GM19452 (cell line): Measurements from ENCODE around the gene GRAP2.
"Not testable (repeated sequence)": the region's sequence is repeated elsewhere in the genome, so short reads cannot be mapped to it uniquely, and the experiment has no call there.

Source experiments
- ATAC-seq: cut with Tn5 transposase; IDR thresholded peaks from one replicate; pipeline ENCODE4 v1.9.1; 2021; ENCODE audit not compliant: unreplicated experiment

The GRAP2 gene

DNA sequence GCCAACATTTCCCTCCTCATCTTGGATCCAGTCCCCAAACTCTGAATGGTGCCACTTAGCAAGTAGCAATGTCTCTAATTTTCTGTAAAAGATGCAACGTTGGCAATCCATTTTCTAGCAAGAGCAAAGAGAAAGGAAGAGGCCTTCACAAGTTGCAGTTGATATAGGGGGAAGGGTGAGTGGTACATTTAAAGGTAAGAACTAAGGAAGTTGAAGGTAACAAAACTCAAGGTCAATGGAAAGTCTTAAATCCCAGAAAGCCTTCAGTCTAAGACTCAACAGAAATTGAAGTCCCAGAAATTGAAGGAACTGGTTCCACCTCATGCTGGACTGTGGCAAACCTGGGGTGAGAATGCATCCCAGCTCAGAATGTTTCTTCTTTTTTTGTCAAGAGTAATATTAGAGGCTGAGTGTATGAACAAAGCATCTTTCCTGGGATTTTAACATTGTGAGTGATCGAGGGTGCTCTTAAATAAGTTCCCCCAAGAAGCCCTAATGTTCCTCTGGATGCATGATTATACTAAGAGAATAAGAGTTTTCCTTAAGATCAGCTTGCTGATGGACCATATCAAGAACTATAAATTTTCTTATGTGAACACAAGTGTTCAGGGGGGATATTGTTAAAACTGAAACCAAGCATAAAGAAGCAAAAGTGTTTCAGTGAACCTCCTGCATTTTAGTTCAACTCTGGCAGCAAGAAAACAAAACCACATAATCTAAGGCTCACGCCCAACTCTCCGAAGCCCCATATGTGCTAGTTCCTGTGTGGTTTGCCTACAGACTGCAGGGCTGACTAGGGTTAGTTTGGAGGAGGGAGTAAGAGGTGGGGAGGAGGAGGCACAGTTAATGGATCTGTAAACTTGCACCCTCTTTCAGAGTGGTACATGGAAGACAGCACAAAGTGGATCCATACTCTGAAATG lies at the start of gene GRAP2:
Gene GRAP2 (plus strand): TSS at position 779 of the 922 bp plus-strand sequence. CDS start 46,023 bp downstream, outside the sequence.
- ATAC-seq, result peak; percentile 62

DNA sequence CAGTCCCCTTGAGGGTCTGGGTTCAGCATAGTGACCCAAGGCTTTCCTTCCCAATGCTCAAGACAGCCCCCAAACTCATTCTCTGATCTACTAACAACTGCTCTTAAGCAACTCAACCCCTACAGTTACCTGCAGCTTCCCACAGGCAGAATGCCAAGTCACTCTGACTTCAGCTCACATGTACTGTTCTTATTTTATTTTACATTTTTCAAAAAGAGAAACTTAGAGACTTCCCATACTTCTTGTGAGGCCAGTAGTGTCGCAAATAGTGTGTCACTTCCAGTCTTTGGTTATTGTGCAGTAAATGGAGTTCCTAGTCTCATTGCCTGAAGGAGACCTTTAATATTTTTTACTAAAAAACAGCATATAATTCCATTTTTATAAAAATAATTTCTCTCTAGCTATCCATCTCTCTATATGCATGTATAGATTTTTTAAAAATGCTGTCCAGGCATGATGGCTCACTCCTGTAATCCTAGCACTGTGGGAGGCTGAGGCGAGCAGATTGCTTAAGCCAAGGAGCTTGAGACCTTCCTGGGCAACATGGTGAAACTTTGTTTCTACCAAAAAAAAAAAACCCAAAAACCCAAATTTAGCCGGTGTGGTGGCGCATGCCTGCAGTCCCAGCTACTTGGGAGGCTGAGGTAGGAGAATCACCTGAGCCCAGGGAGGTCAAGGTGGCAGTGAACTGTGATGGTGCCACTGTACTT lies 49.1 kb upstream of the GRAP2 start:
- no peak for ATAC-seq

DNA sequence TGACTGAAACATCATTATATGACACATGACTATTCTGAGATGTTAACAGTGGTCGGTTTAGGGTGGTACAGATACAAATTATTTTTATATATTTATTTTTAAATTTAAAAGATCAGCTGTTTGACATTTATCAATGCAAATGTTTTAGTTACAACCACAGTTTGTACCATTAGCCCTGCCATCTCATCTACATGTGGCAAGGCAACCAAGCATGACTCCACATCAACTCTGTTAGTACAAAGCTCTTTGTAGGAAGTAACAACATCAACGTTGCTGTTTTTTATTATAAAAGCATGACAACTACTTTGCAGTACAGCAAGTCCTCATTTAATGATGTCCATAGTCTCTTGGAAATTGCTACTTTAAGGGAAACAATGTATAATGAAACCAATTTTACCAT lies 48.1 kb upstream of the GRAP2 start:
- ATAC-seq, result no peak

DNA sequence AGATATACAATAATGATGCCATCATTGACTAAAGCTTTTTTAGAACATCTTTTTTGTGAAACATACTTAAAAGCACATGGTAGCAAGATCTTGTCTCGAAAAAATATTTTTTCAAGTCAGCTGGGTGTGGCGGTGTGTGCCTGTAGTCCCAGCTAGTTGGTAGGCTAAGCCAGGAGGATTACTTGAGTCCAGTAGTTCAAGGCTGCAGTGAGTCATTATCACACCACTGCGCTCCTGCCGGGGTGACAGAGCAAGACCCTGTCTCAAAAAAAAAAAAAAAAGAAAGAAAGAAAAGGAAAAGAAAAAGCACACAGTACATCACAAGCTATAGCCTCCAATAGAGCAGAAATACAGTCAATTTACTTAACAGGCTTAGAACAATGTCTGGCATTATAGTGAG lies 44.3 kb upstream of the GRAP2 start:
- no peak for ATAC-seq

DNA sequence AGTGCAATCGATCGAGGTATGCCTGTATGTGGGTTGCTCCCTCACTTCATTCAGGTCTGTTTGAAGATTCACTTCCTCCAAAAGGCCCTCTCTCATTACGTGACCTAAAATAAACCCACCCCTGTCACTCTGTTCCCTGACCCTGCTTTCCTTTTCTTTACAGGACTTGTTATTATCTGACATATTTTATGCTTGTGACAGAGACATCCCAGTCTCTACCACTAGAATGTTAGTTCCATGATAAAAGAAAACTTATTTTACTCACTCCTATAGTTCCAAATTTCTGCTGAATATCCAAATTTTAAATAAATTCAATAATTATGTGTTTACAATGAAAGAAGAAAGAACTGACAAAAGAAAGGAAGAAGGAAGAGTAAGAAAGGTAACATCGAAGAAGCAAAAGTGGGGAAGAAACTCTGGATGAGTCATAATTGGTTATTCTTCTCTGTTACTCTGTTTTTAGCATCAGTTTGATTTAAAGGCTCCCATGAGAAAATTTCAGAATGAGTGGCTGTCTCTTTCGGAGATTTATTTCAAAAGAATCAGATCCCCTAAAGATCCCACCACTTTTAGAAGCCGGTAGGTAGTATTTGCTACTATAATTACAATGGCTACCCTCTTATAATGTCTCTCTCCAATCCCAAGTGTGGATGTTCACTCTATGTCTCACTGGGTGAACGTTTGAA lies 40.8 kb upstream of the GRAP2 start:
- ATAC-seq, result no peak

DNA sequence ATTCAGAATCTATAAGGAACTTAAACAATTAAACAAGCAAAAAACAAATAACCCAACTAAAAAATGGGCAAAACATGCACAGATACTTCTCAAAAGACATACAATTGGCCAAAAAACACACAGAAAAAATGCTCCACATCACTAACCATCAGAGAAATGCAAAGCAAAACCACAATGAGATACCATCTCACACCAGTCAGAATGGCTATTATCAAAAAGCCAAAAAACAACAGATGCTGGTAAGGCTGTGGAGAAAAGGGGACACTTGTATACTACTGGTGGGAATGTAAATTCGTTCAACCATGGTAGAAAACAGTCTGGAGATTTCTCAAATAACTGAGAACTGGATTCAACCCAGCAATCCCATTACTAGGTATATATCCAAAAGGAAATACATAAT lies 32.1 kb upstream of the GRAP2 start:
- ATAC-seq, result no peak

DNA sequence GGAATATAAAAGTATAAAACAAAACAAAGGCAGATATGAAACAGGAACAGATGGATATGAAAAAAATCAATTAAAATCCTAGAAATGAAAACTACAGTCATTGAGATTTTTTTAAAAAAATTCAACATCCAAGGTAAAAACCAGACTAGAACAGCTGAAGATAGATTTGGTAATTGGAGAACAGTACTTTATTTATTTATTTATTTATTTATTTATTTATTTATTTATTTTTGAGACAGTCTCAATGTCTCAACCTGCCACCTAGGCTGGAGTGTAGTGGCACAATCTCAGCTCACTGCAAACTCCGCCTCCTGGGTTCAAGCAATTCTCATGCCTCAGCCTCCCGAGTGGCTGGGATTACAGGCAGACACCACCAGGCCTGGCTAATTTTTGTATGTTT lies 31.1 kb upstream of the GRAP2 start:
- ATAC-seq, result not testable (repeated sequence)

DNA sequence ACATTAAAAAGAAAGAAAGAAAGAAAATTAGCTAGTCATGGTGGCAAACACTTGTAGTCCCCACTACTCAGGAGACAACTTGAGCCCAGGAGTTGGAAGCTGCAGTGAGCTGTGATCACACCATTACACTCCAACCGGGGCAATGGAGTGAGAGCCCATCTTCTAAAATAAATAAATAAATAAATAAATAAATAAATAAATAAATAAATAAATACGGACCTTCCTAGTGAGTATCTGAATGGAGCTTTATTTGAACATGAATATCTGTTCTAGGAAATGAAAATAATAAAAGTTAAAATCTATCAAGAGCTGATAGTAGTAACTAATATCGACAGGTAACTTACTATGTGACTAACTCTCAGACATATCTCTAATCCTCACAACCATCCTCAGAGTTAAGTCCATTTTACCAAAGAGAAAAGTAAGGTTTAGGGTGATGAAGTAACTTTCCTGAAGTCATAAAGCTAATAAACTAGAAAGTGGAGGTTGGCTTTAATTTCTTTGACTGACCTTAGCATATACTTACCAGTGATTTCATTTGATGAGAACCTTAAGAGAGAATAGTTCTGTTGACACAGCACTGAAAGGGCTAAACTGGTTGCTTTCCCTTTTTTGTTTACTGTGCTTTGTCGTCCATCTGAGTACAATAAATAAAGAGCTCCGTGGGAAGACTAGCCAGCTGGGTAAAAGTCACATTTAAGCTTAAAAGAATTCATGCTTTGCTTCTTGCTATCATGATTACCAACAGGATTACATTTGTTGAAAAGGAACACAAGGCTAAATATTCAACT lies 29.7 kb upstream of the GRAP2 start:
- no peak for ATAC-seq

DNA sequence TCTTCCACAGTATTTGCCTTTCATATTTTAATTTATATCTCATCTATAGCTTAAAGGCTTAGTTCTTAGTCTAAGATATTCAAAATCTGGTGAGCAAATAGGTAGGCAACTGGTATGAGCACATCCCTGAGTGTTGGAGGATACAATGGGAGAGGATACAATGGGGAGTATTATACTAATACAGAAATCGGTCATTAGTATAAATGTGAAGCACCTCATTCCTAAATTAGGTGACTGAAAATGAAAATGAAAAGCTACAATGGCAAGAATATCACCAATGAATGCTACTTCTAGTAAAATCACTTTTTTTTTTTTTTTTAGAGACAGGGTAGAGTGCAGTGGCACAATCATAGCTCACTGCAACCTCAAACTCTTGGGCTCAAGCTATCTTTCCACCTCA lies 28.3 kb upstream of the GRAP2 start:
- ATAC-seq, result no peak

DNA sequence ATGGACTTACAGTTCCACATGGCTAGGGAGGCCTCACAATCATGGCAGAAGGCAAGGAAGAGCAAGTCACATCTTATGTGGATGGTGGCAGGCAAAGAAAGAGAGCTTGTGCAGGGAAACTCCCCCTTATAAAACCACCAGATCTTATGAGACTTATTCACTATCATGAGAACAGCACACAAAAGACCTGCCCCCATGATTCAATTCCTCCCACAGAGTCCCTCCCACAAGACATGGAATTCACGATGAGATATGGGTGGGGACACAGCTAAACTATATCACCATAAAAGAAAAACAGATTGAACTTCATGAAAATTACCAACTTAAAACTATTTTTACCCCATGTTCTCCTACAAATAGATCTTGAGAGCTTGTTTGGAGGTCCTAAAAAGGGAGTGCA lies 26.9 kb upstream of the GRAP2 start:
- no peak for ATAC-seq

DNA sequence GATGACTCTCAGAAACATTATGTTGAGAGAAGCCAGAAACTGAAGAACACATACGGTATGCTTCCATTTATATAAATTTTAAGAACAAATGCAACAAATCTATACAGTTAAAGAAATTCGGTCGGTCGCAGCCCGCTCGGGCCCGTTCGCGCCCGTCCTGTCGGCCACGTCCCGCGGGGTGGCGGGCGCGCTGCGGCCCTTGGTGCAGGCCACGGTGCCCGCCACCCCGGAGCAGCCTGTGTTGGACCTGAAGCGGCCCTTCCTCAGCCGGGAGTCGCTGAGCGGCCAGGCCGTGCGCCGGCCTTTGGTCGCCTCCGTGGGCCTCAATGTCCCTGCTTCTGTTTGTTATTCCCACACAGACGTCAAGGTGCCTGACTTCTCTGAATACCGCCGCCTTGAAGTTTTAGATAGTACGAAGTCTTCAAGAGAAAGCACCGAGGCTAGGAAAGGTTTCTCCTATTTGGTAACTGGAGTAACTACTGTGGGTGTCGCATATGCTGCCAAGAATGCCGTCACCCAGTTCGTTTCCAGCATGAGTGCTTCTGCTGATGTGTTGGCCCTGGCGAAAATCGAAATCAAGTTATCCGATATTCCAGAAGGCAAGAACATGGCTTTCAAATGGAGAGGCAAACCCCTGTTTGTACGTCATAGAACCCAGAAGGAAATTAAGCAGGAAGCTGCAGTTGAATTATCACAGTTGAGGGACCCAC lies 25.6 kb upstream of the GRAP2 start:
- not testable (repeated sequence) for ATAC-seq

DNA sequence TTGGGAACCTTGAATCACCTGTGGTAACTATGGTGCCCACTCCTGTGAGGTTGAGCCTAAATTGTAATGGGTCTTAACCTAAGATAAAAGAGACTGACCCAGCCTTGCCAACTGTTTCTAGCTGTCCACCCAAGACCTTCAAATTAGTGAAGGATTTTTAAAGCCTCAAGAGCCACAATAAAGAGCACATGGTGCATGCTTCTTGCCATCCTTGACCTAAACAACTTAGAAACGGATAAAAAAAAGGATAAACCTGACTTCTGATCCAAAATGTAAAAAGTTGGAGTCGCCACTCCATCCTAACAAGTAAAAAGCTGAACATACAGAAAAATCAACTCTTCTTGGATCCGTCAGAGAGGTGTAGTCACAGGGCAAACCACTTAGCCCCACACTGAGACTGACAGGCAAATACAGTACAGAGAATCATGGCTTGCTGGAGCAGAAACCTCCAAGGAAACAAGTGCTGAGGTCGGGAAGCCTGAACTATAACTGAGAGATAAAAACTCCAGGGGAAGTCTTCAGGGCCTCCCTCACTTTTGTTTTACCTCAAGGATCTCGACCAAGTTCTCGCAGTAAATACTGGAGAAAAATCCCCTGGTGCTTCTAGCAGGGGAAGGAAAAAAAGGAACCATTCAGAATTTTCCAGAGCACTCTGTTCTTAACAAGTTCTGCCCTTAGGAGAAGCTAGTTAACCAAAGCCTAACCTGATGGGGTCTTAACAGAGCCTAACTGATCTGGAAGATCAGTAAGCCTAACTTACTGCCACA lies 23.6 kb upstream of the GRAP2 start:
- ATAC-seq, result no peak

DNA sequence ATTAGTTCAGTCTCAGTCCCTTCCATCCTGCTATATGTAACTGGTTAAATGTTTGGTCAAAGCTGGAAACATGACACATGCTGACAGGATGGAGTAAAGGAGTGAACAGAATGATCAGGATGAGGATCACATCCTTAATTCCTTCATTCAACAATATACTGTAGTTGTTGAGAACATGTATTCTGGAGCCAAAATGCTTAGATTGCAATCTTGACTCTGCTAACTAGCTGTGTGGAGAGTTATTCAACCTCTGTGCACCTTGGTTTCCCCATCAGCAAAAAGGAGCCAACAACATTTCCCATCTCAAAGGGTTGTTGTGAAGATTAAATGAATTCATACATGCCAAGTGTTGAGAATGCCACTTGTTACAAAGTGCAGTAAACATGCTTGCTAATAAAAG lies 20.2 kb upstream of the GRAP2 start:
- no peak for ATAC-seq

DNA sequence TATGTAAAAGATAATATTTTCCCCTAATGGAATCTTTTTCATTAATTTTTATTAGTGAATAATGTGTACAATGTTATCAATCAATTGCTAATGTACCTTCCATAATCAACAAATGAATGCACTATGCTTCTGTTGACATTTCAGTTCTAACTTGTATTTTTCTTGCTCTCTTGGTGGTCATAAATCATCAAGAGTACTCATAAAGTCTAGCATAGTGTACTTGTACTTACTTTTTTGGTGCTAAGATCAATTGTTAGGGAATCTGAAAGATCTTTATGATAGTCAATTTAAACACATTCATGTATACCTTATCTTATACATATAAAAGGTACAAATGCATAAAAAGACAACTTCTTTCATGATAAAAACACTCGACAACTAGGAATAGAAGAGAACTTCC lies 17.8 kb upstream of the GRAP2 start:
- no peak for ATAC-seq

DNA sequence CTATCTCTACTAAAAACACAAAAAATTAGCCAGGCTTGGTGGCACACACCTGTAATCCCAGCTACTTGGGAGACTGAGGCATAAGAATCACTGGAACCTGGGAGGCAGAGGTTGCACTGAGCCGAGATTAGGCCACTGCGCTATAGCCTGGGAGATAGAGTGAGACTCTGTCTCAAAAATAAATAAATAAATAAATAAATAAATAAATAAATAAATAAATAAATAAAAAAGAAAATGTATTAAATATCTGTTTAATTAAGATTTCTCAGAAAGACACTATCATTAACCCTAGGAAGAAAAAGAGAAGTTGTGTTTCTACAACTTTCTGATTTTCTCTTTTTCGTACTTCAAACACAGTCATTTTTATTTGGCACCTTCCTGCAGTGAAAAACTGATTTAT lies 11.0 kb upstream of the GRAP2 start:
- ATAC-seq, result not testable (repeated sequence)

DNA sequence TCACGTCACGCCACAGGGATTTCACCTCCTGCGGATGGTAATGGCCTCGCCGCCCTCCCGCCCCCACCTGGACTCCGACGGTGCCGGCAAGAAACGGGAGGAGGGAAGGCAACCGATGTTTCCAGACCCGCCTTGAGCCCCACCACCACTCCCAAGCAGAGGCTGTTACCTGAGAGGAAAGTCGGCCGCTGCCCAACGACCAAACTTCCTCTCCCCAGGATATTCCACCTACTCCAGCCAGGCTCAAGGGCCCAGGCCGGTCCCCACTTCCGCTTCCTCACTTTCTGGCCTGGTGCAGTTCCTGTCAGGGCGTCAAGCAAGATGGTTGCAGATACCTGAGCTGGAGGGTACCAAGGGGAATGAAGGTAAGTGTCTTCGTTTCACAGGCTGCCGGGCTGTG lies 7.4 kb upstream of the GRAP2 start, which contains the start of gene ENTHD1:
Gene ENTHD1 (minus strand): TSS at position 235 of the 400 bp plus-strand sequence. CDS start 6,012 bp downstream, outside the sequence.
- ATAC-seq, result no peak

DNA sequence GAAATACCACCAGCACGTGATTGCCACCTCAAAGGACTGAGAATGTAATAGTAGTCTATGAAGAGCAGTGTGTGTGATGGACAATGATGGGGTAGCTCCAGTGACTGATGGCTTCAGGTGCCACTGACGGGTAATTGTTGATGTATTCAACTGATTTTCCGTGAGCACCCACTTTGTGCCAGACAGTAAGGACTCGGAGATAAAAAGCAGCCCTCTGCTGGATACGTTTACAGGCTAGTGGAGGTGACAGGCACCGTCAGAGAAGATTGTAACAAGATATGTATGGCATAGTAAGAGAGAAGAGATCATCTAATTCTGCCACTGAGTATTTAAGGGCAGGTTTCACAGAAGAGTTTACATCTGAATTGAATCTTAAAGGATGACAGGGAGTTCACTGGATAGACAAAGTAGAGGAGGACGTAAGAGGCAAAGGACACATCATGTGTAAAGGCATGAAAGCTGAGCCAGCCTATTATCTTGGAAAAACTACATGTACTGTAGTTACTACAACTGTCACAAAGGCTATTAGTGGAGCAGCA lies 6.3 kb upstream of the GRAP2 start:
- ATAC-seq, result no peak

DNA sequence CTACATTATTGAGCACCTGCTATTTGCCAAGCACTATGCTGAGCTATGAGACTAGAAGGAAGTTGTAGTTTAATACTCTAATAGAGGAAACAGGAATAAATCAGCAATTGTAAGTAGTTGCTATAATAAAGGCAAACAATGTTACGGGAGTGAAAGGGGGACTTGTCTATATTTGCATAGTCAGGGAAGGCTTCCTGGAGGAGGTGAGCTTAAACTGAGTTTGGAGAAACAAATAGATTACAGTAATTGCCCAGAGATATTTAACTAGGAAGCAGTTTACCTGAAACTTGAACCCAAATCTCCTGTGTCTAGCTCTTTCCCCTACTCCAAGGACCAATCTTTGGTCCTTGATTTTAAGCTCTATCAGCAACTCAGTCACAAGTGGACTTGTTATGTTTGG lies 5.2 kb upstream of the GRAP2 start:
- no peak for ATAC-seq
